SK-N-SH treated with all-trans-retinoic acid at 6 μM for 48 hours (cell line): ENCODE data around the gene UVRAG.

Experiments used
- ARNTL ChIP-seq: fragments of 450-650 bp; formaldehyde crosslinking; IDR thresholded peaks from 2 replicates; pipeline ENCODE4 v1.5.0; 2020; ENCODE audit warnings: low read depth, mild to moderate bottlenecking, moderate library complexity, borderline replicate concordance
- CSDC2 ChIP-seq: fragments of 250-450 bp; sonication (Bioruptor Pico); IDR thresholded peaks from 2 replicates; pipeline ENCODE4 v1.5.0; 2020; ENCODE audit warnings: mild to moderate bottlenecking, moderate library complexity
- ESRRG ChIP-seq: fragments of 250-450 bp; sonication (Bioruptor Pico); IDR thresholded peaks from 2 replicates; pipeline ENCODE4 v1.6.1; 2021; ENCODE audit warnings: mild to moderate bottlenecking
- OSR1 ChIP-seq: fragments of 250-450 bp; sonication (Bioruptor Pico); IDR thresholded peaks from 2 replicates; pipeline ENCODE4 v1.8.0; 2022; ENCODE audit warnings: moderate library complexity, mild to moderate bottlenecking, inconsistent platforms
- PATZ1 ChIP-seq: fragments of 250-450 bp; sonication (Bioruptor Pico); IDR thresholded peaks from 2 replicates; pipeline ENCODE4 v1.8.0; 2020; ENCODE audit warnings: mild to moderate bottlenecking, moderate library complexity, borderline replicate concordance
- RARB ChIP-seq: fragments of 250-450 bp; sonication (Bioruptor Pico); IDR thresholded peaks from 2 replicates; pipeline ENCODE4 v1.8.0; 2021; ENCODE audit warnings: mild to moderate bottlenecking, moderate library complexity
- SNAI2 ChIP-seq: fragments of 250-450 bp; sonication (Bioruptor Pico); IDR thresholded peaks from 2 replicates; pipeline ENCODE4 v1.5.0; 2020; ENCODE audit warnings: mild to moderate bottlenecking, moderate library complexity
- TCF4 ChIP-seq: fragments of 250-450 bp; sonication (Bioruptor Pico); IDR thresholded peaks from 2 replicates; pipeline ENCODE4 v1.8.0; 2021; ENCODE audit warnings: mild to moderate bottlenecking, moderate library complexity, borderline replicate concordance

GRCh38 chr11:75855206-75855605 is 40.2 kb downstream of the UVRAG start:
- TF ChIP-seq CSDC2 (CRISPR knock-in tag) (no peak), PATZ1 (no peak), SNAI2 (CRISPR knock-in tag) (no peak), RARB (CRISPR knock-in tag) (no peak), ESRRG (CRISPR knock-in tag) (no peak), OSR1 (CRISPR knock-in tag) (no peak), TCF4 (CRISPR knock-in tag) (no peak), ARNTL (CRISPR knock-in tag) (no peak)
